GM23338 (cell line): Measurements from ENCODE around the gene NCKAP1. TPM values are rescaled to one million over a fixed set of nuclear protein-coding genes. Genes with fewer than 3 reads are reported as not detected.

Experiments
- ATAC-seq: fragments of 200-7000 bp; cut with Tn5 transposase; 3 replicates; pipeline ENCODE4 v1.9.1; 2020
- DNase-seq: peaks from one replicate; pipeline ENCODE4 v3.0.0-alpha.2; 2015; ENCODE audit warnings: low spot score
- H2AFZ ChIP-seq: fragments of 200-600 bp; sonication (generic); 2 replicates; pipeline ENCODE4 v1.8.0; 2016; ENCODE audit warnings: antibody characterized with exemption, mild to moderate bottlenecking, moderate library complexity
- H3F3A ChIP-seq: fragments of 200-600 bp; sonication (generic); replicated peaks from 2 replicates; pipeline ENCODE4 v1.8.0; 2017; ENCODE audit warnings: antibody characterized with exemption, mixed run types, low read depth
- H3K27ac ChIP-seq: fragments of 200-600 bp; sonication (generic); 2 replicates; pipeline ENCODE4 v1.6.1; 2016; ENCODE audit warnings: low read depth
- H3K27me3 ChIP-seq: fragments of 200-600 bp; sonication (generic); 2 replicates; pipeline ENCODE4 v1.8.0; 2016; ENCODE audit warnings: mild to moderate bottlenecking, mixed run types, moderate library complexity; ENCODE audit not compliant: insufficient read depth
- H3K36me3 ChIP-seq: fragments of 200-600 bp; sonication (generic); 2 replicates; pipeline ENCODE4 v1.8.0; 2016; ENCODE audit warnings: mild to moderate bottlenecking; ENCODE audit not compliant: insufficient read depth
- H3K4me1 ChIP-seq: fragments of 200-600 bp; sonication (generic); 2 replicates; pipeline ENCODE4 v1.8.0; 2016; ENCODE audit warnings: mild to moderate bottlenecking, moderate library complexity; ENCODE audit not compliant: insufficient read depth
- H3K4me2 ChIP-seq: fragments of 200-600 bp; sonication (generic); 2 replicates; pipeline ENCODE4 v1.7.1; 2017; ENCODE audit warnings: mixed run types
- H3K4me3 ChIP-seq: fragments of 200-600 bp; sonication (generic); 2 replicates; pipeline ENCODE4 v1.6.1; 2016; ENCODE audit warnings: mixed run types
- H3K79me2 ChIP-seq: fragments of 200-600 bp; sonication (generic); replicated peaks from 2 replicates; pipeline ENCODE4 v1.8.0; 2017; ENCODE audit warnings: mild to moderate bottlenecking; ENCODE audit not compliant: insufficient read depth
- H3K9me2 ChIP-seq: fragments of 200-600 bp; sonication (generic); 2 replicates; pipeline ENCODE4 v1.8.0; 2017; ENCODE audit not compliant: insufficient read depth
- H4K20me1 ChIP-seq: fragments of 200-600 bp; sonication (generic); replicated peaks from 2 replicates; pipeline ENCODE4 v1.8.0; 2017; ENCODE audit warnings: mild to moderate bottlenecking; ENCODE audit not compliant: insufficient read depth
- H3K27ac Mint-ChIP-seq: 2 replicates; pipeline ENCODE4 v1.8.0; 2020; ENCODE audit warnings: inconsistent platforms, mild to moderate bottlenecking, moderate library complexity, mixed read lengths
- H3K27me3 Mint-ChIP-seq: 3 replicates; pipeline ENCODE4 v1.8.0; 2022; ENCODE audit warnings: low read depth, mild to moderate bottlenecking, moderate library complexity, mixed read lengths, inconsistent platforms; ENCODE audit not compliant: insufficient read depth, poor library complexity
- H3K36me3 Mint-ChIP-seq: 3 replicates; pipeline ENCODE4 v1.8.0; 2021; ENCODE audit warnings: low read depth, mild to moderate bottlenecking, inconsistent platforms, moderate library complexity, mixed read lengths
- H3K4me1 Mint-ChIP-seq: 3 replicates; pipeline ENCODE4 v1.8.0; 2020; ENCODE audit warnings: mild to moderate bottlenecking, inconsistent platforms, mixed read lengths
- H3K4me3 Mint-ChIP-seq: 3 replicates; pipeline ENCODE4 v1.8.0; 2021; ENCODE audit warnings: moderate library complexity, mild to moderate bottlenecking, inconsistent platforms, mixed read lengths
- H3K9me3 Mint-ChIP-seq: 3 replicates; pipeline ENCODE4 v1.8.0; 2020; ENCODE audit warnings: moderate library complexity, mild to moderate bottlenecking, inconsistent platforms, mixed read lengths
- CREB1 ChIP-seq: fragments of 250-450 bp; sonication (Bioruptor Pico); IDR thresholded peaks from 2 replicates; pipeline ENCODE4 v1.5.0; 2020; ENCODE audit warnings: low read depth, mild to moderate bottlenecking, moderate library complexity
- ETS1 ChIP-seq: IDR thresholded peaks from 2 replicates; pipeline ENCODE4 v1.6.1; 2016; ENCODE audit warnings: antibody characterized with exemption
- EZH2 ChIP-seq: fragments of 200-600 bp; sonication (generic); IDR thresholded peaks from one replicate; pipeline ENCODE4 v1.8.0; 2017; ENCODE audit warnings: antibody characterized with exemption, mild to moderate bottlenecking, low read depth; ENCODE audit not compliant: unreplicated experiment
- EZH2phosphoT487 ChIP-seq: fragments of 200-600 bp; sonication (generic); IDR thresholded peaks from one replicate; pipeline ENCODE4 v1.8.1; 2018; ENCODE audit warnings: antibody characterized with exemption; ENCODE audit not compliant: unreplicated experiment
- JUNB ChIP-seq: IDR thresholded peaks from one replicate; pipeline ENCODE4 v1.6.1; 2016; ENCODE audit warnings: antibody characterized with exemption; ENCODE audit not compliant: unreplicated experiment
- NANOG ChIP-seq: IDR thresholded peaks from 2 replicates; pipeline ENCODE4 v1.6.1; 2016; ENCODE audit warnings: antibody characterized with exemption, borderline replicate concordance
- POLR2AphosphoS5 ChIP-seq: IDR thresholded peaks from 2 replicates; pipeline ENCODE4 v1.6.1; 2016; ENCODE audit warnings: antibody characterized with exemption, low read depth
- REST ChIP-seq: IDR thresholded peaks from one replicate; pipeline ENCODE4 v1.6.1; 2018; ENCODE audit warnings: antibody characterized with exemption; ENCODE audit not compliant: unreplicated experiment
- STAT1 ChIP-seq: IDR thresholded peaks from one replicate; pipeline ENCODE4 v1.6.1; 2016; ENCODE audit warnings: antibody characterized with exemption; ENCODE audit not compliant: unreplicated experiment
- ZNF114 ChIP-seq: fragments of 250-450 bp; sonication (Bioruptor Pico); IDR thresholded peaks from 2 replicates; pipeline ENCODE4 v1.5.0; 2020; ENCODE audit warnings: mild to moderate bottlenecking, moderate library complexity
- ZNF331 ChIP-seq: fragments of 250-450 bp; sonication (Bioruptor Pico); IDR thresholded peaks from 2 replicates; pipeline ENCODE4 v1.5.0; 2020; ENCODE audit warnings: low read depth, mild to moderate bottlenecking, moderate library complexity
- ZNF462 ChIP-seq: fragments of 250-450 bp; sonication (Bioruptor Pico); IDR thresholded peaks from 2 replicates; pipeline ENCODE4 v1.5.0; 2020; ENCODE audit warnings: mild to moderate bottlenecking, moderate library complexity
- polyA plus RNA-seq: library from polyadenylated mRNA; unstranded; fragments of >200 nt; fragmentation: Nextera tagmentation; extraction: Ambion mirVana; gene quantifications from 2 replicates; pipeline ENCODE4 v1.2.1, GENCODE V29; 2016
- total RNA-seq: library from RNA; depleted of rRNA; stranded (reverse); fragments of >200 nt; shearing (Covaris generic); gene quantifications from 2 replicates; pipeline ENCODE4 v1.2.3, GENCODE V29; 2014

The NCKAP1 gene
- total and polyA plus RNA-seq, 2 experiments from 2014 or later, result 53.8 to 157 TPM

- no peak for TF ChIP-seq NANOG
- TF ChIP-seq CREB1 (CRISPR knock-in tag), result no peak
- TF ChIP-seq STAT1, result no peak
- no peak for TF ChIP-seq POLR2AphosphoS5
- TF ChIP-seq JUNB, result no peak
- TF ChIP-seq ZNF114, result no peak
- TF ChIP-seq ZNF462 (CRISPR knock-in tag), result no peak
- no peak for TF ChIP-seq EZH2phosphoT487
- no peak for TF ChIP-seq ETS1
- no peak for TF ChIP-seq ZNF331 (CRISPR knock-in tag)
- TF ChIP-seq REST, result no peak
- TF ChIP-seq EZH2, result no peak
- peaks cover 100% of the 10 kb centered on the region for H3K79me2 ChIP-seq
- H3K4me1 ChIP-seq, result peaks cover 20% of the 10 kb centered on the region; the same call in 1 of the 2 replicates
- DNase-seq, result no peak
- no peak overlapping the region for H3K4me2 ChIP-seq
- no peaks in the 10 kb centered on the region; the same call in 1 of the 2 replicates for H3K36me3 ChIP-seq
- H3K27me3 ChIP-seq, result no peaks in the 10 kb centered on the region
- H3K27ac ChIP-seq, result no peak overlapping the region
- Mint-ChIP-seq H3K36me3 (peaks cover 35% of the 10 kb centered on the region), H3K4me3 (no peak overlapping the region), H3K27me3 (no peaks in the 10 kb centered on the region), H3K27ac (no peak overlapping the region), H3K9me3 (no peaks in the 10 kb centered on the region), H3K4me1 (peaks cover 14% of the 10 kb centered on the region; the same call in 2 of the 3 replicates)
- no peak for ATAC-seq
- H3K4me3 ChIP-seq, result no peak overlapping the region
- peaks cover 66% of the 10 kb centered on the region for H4K20me1 ChIP-seq
- H3K9me2 ChIP-seq, result no peaks in the 10 kb centered on the region
- H3F3A ChIP-seq, result no peaks in the 10 kb centered on the region
- no peak overlapping the region for H2AFZ ChIP-seq
Observed at GRCh38 chr2:183024339-183025095, 13.7 kb downstream of the NCKAP1 start.
